Endodermal cell (in vitro differentiated cells): ENCODE results near the gene VAC14. TPM values are rescaled to one million over a fixed set of nuclear protein-coding genes. Genes with fewer than 3 reads are reported as not detected.

Experiments used
- DNase-seq: peaks from one replicate; pipeline ENCODE4 v3.0.0-alpha.2; 2017
- H3K27ac ChIP-seq: 2 replicates; pipeline ENCODE4 v1.5.1; 2013; ENCODE audit warnings: mild to moderate bottlenecking, low read depth, low read length, moderate library complexity
- H3K27me3 ChIP-seq: 2 replicates; pipeline ENCODE4 v1.6.1; 2013; ENCODE audit warnings: mild to moderate bottlenecking, low read length, moderate library complexity; ENCODE audit not compliant: insufficient read depth, control insufficient read depth, poor library complexity, severe bottlenecking
- H3K36me3 ChIP-seq: 2 replicates; pipeline ENCODE4 v1.7.0; 2013; ENCODE audit warnings: mild to moderate bottlenecking, low read length, moderate library complexity; ENCODE audit not compliant: control insufficient read depth, insufficient read depth
- H3K4me1 ChIP-seq: one replicate; pipeline ENCODE4 v1.7.0; 2013; ENCODE audit warnings: low read length; ENCODE audit not compliant: control insufficient read depth, insufficient read depth
- H3K4me3 ChIP-seq: 2 replicates; pipeline ENCODE4 v1.5.1; 2013; ENCODE audit warnings: mild to moderate bottlenecking, low read length, moderate library complexity
- H3K9ac ChIP-seq: 2 replicates; pipeline ENCODE4 v1.6.1; 2013; ENCODE audit warnings: mild to moderate bottlenecking, low read length, moderate library complexity; ENCODE audit not compliant: poor library complexity, severe bottlenecking; ENCODE audit errors: extremely low read depth
- H3K9me3 ChIP-seq: 2 replicates; pipeline ENCODE4 v1.6.1; 2013; ENCODE audit warnings: mild to moderate bottlenecking, low read length, moderate library complexity; ENCODE audit not compliant: control insufficient read depth
- H3K27ac Mint-ChIP-seq: 2 replicates; pipeline ENCODE4 v1.8.0; 2020; ENCODE audit warnings: mixed read lengths
- H3K27me3 Mint-ChIP-seq: 2 replicates; pipeline ENCODE4 v1.8.0; 2021; ENCODE audit warnings: mild to moderate bottlenecking, mixed read lengths; ENCODE audit not compliant: insufficient read depth
- H3K36me3 Mint-ChIP-seq: 2 replicates; pipeline ENCODE4 v1.8.0; 2020; ENCODE audit warnings: low read depth, mixed read lengths
- H3K4me1 Mint-ChIP-seq: 2 replicates; pipeline ENCODE4 v1.8.0; 2020; ENCODE audit warnings: mixed read lengths
- H3K4me3 Mint-ChIP-seq: 2 replicates; pipeline ENCODE4 v1.8.0; 2020; ENCODE audit warnings: mild to moderate bottlenecking, moderate library complexity, mixed read lengths
- H3K9me3 Mint-ChIP-seq: 2 replicates; pipeline ENCODE4 v1.8.0; 2020; ENCODE audit warnings: mild to moderate bottlenecking, mixed read lengths
- CTCF ChIP-seq: fragments of 200-600 bp; sonication (generic); conservative IDR thresholded peaks from 2 replicates; pipeline ENCODE4 v1.5.0; 2021; ENCODE audit warnings: antibody characterized with exemption, mild to moderate bottlenecking
- WGBS, 2 experiments: methylation state at CpG; one replicate each; pipeline versions ENCODE4 v1.1.5 to v1.1.7; 2013; ENCODE audit warnings: missing lambda C conversion rate in 2 of 2, mixed read lengths in 1 of 2; ENCODE audit not compliant: insufficient coverage in 1 of 2, insufficient read length in 1 of 2; 5-methylcytosine and 5-hydroxymethylcytosine counted together
- total RNA-seq, 2 donors: library from RNA; stranded (reverse); fragmentation: NEBNext Ultra II Directional in 1 of 2; extraction: Animal tissue kit (Norgen Biotek cat#: 25700) in 1 of 2; gene quantifications; 2 replicates in 1 of 2; 3 replicates in 1 of 2; pipeline ENCODE4 v1.2.1, GENCODE V29; 2021

The VAC14 gene
- total RNA-seq, 2 donors from 2014 or later: 47.5 to 48.7 TPM

GRCh38 chr16:70692873-70693671 is 107.9 kb downstream of the VAC14 start:
- Mint-ChIP-seq H3K27ac (peak overlapping the region; percentile 80), H3K9me3 (no peaks in the 10 kb centered on the region), H3K4me3 (no peak overlapping the region), H3K27me3 (no peaks in the 10 kb centered on the region), H3K4me1 (peaks cover 14% of the 10 kb centered on the region), H3K36me3 (peaks cover 7% of the 10 kb centered on the region)
- H3K4me1 ChIP-seq: peaks cover 10% of the 10 kb centered on the region
- WGBS, 2 experiments: 93 to 96% methylated on average over 14 to 29 of the region's 29 CpGs
- H3K9me3 ChIP-seq: no peaks in the 10 kb centered on the region
- no peaks in the 10 kb centered on the region for H3K36me3 ChIP-seq
- no peak overlapping the region for H3K9ac ChIP-seq
- no peak for TF ChIP-seq CTCF
- no peak for DNase-seq
- H3K27ac ChIP-seq: peak overlapping the region; percentile 88
- H3K27me3 ChIP-seq: no peaks in the 10 kb centered on the region
- no peak overlapping the region for H3K4me3 ChIP-seq

GRCh38 chr16:70692130-70692872 is 108.7 kb downstream of the VAC14 start:
- no peak for DNase-seq
- no peak overlapping the region for H3K9ac ChIP-seq
- H3K4me1 ChIP-seq: peaks cover 10% of the 10 kb centered on the region
- no peak for TF ChIP-seq CTCF
- H3K36me3 ChIP-seq: no peaks in the 10 kb centered on the region
- Mint-ChIP-seq H3K9me3 (no peaks in the 10 kb centered on the region), H3K4me3 (no peak overlapping the region), H3K36me3 (peaks cover 5% of the 10 kb centered on the region), H3K27ac (no peak overlapping the region), H3K4me1 (peaks cover 14% of the 10 kb centered on the region), H3K27me3 (no peaks in the 10 kb centered on the region)
- H3K27ac ChIP-seq: peak overlapping the region; percentile 88
- 91% methylated on average over 4 to 14 of the region's 14 CpGs for WGBS, 2 experiments
- H3K4me3 ChIP-seq: no peak overlapping the region
- no peaks in the 10 kb centered on the region for H3K9me3 ChIP-seq
- no peaks in the 10 kb centered on the region for H3K27me3 ChIP-seq

- peak overlapping the region; percentile 88 for H3K27ac ChIP-seq
These were observed 109.5 kb downstream of the VAC14 start for GRCh38 chr16:70691223-70692129.

More at GRCh38 chr16:70691223-70692129, 109.5 kb downstream of the VAC14 start:
- Histone ChIP-seq H3K4me1 (peaks cover 10% of the 10 kb centered on the region), H3K27me3 (no peaks in the 10 kb centered on the region), H3K4me3 (no peak overlapping the region), H3K36me3 (no peaks in the 10 kb centered on the region), H3K9ac (no peak overlapping the region), H3K9me3 (no peaks in the 10 kb centered on the region)
- peaks cover 1% of the 10 kb centered on the region for H3K27me3 Mint-ChIP-seq
- H3K36me3 Mint-ChIP-seq: peaks cover 5% of the 10 kb centered on the region
- no peak for TF ChIP-seq CTCF
- no peak overlapping the region for H3K27ac Mint-ChIP-seq
- H3K4me3 Mint-ChIP-seq: no peak overlapping the region
- H3K9me3 Mint-ChIP-seq: no peaks in the 10 kb centered on the region
- H3K4me1 Mint-ChIP-seq: peaks cover 14% of the 10 kb centered on the region
- DNase-seq: no peak
- WGBS, 2 experiments: 83 to 90% methylated on average over 13 to 26 of the region's 26 CpGs
